GM18505 (cell line): ENCODE measurements around the gene AFF3.

Experiments
- ATAC-seq: cut with Tn5 transposase; IDR thresholded peaks from one replicate; pipeline ENCODE4 v1.9.1; 2021; ENCODE audit not compliant: unreplicated experiment
- POLR2A ChIP-seq: IDR thresholded peaks from 4 replicates; pipeline ENCODE4 v1.6.1; 2011; ENCODE audit warnings: borderline replicate concordance; ENCODE audit not compliant: insufficient read depth, insufficient read length; ENCODE audit errors: extremely low read depth

Gene AFF3

DNA sequence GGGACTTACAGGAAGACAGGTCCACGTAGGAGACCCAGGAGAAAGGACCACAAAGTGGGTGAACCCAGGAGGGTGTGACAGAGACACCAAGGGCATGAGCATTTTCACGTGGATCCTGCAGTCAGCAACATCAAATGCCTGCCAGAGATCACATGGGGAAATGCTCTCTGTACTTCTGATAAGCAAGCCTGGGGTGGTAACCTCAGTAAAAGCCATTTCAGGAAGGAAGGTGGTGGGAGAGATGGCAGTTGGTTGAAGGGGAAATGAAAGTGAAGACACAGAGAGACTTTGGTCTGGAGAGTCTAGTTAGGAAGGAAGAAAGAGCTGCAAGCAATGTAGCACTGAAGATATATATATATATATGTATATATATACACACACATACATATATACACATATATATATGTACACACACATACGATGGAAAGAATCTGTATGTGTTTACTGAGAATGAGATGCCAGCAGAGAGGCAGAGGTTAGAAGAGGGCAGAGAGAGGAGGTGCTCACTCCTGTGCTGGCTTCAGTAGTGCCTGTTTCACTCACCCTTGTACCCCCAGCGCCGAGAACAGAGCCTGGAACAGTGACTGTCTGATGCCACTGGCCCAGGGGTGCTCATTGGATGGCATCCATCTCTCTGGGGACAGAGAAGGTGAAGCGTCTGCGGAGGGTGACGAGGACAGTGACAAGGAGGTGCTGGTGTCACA is 314.9 kb downstream of the AFF3 start:
- TF ChIP-seq POLR2A = no peak
- no peak for ATAC-seq

GRCh38 chr2:99825630-99826029 is 316.8 kb downstream of the AFF3 start:
- no peak for TF ChIP-seq POLR2A
- no peak for ATAC-seq

DNA sequence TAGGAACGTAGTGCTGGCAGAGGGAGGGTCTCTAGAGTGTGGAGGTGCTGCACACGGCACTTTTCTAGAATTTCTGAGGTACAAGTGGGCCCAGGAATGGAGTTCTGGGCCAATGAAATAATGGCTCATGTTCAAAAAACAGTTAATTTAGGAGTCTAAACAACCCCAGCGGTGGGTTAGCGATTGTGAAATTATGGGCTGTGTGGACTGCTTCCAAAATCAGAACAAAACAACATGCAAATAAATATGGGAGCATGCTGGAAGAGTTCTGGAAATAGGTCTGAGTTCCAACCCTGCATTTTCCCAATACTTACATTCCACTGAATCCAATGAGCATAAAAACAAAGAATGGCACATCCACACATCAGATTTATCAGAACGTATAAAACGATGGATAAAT is 317.6 kb downstream of the AFF3 start:
- ATAC-seq = no peak
- no peak for TF ChIP-seq POLR2A

- no peak for ATAC-seq
- no peak for TF ChIP-seq POLR2A
Measured at GRCh38 chr2:99822474-99823207, 319.7 kb downstream of the AFF3 start.

DNA sequence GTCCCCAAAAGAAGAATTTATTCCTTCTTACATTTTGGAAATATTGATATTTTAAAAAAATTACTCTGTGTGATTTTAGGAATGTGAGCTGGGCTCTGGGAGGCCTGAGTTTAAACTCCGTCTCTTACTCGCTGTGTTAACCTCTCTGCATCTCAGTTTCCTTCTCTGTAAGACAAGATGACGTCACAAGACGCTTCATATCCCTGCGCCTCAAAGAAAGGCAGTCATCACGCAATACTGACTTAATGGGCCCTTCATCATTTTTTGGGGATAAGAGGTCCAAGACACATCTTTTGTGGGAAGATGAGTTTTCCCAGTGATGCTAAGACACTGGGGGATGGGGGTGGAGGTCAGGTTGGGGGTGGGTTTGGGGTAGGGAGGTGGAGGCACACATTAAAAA is 320.4 kb downstream of the AFF3 start:
- TF ChIP-seq POLR2A = no peak
- ATAC-seq = no peak

GRCh38 chr2:99821572-99821971 is 320.8 kb downstream of the AFF3 start:
- no peak for TF ChIP-seq POLR2A
- no peak for ATAC-seq

DNA sequence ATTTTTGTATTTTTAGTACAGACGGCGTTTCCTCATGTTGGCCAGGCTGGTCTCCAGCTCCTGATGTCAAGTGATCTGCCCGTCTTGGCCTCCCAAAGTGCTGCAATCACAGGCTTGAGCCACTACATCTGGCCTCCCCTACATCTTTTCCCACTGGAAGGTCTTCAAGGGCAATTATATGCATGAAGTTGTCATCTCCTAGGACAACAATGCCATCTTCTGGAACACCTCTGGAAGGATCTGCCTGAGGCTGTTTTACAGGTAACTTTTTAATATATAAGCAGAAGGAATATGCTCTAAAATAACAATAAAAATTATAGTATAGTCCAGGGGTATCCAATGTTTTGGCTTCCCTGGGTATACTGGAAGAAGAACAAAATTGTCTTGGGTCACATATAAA is 321.4 kb downstream of the AFF3 start:
- ATAC-seq = no peak
- no peak for TF ChIP-seq POLR2A

DNA sequence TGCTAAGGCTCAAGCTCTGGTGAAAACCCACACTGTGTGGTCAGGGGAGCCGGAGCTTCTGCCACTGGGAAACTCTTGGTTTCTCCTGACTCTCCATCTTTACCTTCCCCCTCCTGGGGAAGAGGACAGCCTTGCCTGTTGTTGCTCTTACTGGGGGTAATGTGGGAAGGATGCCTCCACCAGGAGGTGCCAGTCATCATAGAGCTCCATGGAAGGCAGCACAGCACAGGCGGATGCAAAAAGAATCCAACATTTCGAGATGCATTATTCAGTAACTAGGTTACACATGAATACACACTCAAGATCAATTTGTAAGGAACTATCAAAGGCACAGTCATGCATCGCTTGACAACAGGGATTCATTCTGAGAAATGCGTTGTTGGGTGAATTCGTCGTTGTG is 322.6 kb downstream of the AFF3 start:
- no peak for TF ChIP-seq POLR2A
- ATAC-seq = no peak

DNA sequence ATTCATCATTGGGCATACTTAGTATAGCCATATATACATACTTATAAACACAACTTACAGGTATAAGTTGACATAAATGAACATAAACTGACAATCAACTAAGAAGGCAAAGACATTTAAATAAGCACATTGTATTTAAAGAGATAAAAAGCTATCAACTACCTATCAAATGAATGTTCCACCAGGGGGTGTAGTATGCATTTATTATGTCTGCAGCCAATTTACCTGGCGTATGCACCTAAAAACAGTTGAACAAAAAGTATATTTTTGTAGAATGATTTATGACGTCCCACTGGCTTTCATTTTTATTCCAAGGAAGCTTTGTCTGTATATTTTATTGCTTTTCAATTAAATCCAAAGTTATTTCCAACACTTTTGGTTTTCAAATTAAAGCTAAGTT is 323.5 kb downstream of the AFF3 start:
- no peak for TF ChIP-seq POLR2A
- ATAC-seq = no peak

GRCh38 chr2:99816908-99817307 is 325.5 kb downstream of the AFF3 start:
- no peak for TF ChIP-seq POLR2A
- no peak for ATAC-seq

DNA sequence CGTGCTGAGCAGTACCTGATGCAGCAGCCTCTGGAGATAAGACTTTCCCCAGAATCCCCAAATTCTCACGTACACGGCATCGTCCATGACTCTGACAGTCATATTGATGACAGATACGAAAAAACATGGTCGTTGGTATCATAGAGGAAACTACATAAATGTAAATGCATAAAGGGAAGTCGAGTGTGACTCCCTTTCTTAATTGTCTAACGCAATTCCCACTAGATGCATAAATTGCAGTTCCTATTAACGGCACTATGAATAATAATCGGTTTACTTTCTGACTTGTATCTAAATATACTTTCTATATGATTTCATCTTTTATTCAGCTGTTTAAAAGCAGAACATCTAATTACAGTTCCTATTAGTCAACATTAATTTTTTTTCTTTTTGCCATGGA is 330.0 kb downstream of the AFF3 start:
- TF ChIP-seq POLR2A = no peak
- no peak for ATAC-seq

GRCh38 chr2:99811544-99811943 is 330.8 kb downstream of the AFF3 start:
- ATAC-seq = no peak
- TF ChIP-seq POLR2A = no peak

DNA sequence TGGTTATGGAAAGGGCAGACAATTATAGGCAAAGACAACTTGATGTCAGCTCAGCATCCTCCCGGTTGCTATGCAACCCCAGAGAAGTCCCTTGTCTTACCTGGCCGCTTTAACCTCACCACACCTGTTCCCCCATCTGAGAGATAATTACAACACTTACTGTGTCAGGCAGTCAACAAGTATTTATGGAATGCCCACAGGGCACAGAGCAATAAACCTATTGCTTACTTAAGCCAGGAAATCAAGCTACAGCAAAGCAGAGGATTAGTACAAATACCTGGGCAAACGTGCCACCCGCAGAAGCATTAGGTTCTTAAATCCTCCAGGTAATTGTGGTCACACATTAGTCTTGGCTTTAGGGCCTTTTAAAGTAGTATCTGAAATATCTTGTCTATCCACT is 332.2 kb downstream of the AFF3 start:
- no peak for ATAC-seq
- TF ChIP-seq POLR2A = no peak

- no peak for ATAC-seq
- no peak for TF ChIP-seq POLR2A
Measured at GRCh38 chr2:99809259-99809900, 333.0 kb downstream of the AFF3 start.
